HCT116 (cell line): ENCODE data around the gene RAD9A. TPM values are rescaled to one million over a fixed set of nuclear protein-coding genes. Genes with fewer than 3 reads are reported as not detected.

Experiments
- ATAC-seq: fragments of 200-7000 bp; cut with Tn5 transposase; 2 replicates; pipeline ENCODE4 v1.9.1; 2020; ENCODE audit warnings: mild to moderate bottlenecking, moderate library complexity
- BruUV-seq: library from RNA; stranded (reverse); fragments of 400-500 nt; replicated peaks from 2 replicates; lab custom pipeline; 2021; lab: Mats Ljungman, UMichigan
- CTCF ChIA-PET: fragments of 300-600 bp; sonication (Branson Sonifier 250); formaldehyde crosslinking; loops from one replicate; lab custom pipeline; 2021; ENCODE audit warnings: antibody characterized with exemption; lab: Charles Lee
- POLR2A ChIA-PET: fragments of 300-600, 350-600 bp; sonication (Branson Sonifier 250); formaldehyde crosslinking; loops from one replicate; lab custom pipeline; 2021; ENCODE audit warnings: antibody characterized with exemption; lab: Charles Lee
- RAD21 ChIA-PET, 2 experiments: fragments of 300-600 bp; sonication (Branson Sonifier 250); formaldehyde crosslinking; loops; one replicate each; lab custom pipeline; 2023; ENCODE audit warnings: low total read pairs in 2 of 2; ENCODE audit not compliant: uncharacterized antibody in 2 of 2, unreplicated experiment in 2 of 2, low non-redundant PET in 1 of 2; lab: Charles Lee
- DNase-seq: peaks from one replicate; pipeline ENCODE4 v3.0.0-alpha.2; 2010; ENCODE audit warnings: low read depth, low spot score
- H2AFZ ChIP-seq: fragments of 200-600 bp; shearing (Covaris generic), sonication (generic); 2 replicates; pipeline ENCODE4 v1.6.1; 2017; ENCODE audit warnings: low read depth, mixed run types, mixed read lengths, antibody characterized with exemption, low read length; ENCODE audit not compliant: poor library complexity, severe bottlenecking
- H3K27ac ChIP-seq: 2 replicates; pipeline ENCODE4 v1.5.1; 2012; ENCODE audit warnings: low read depth, low read length
- H3K27me3 ChIP-seq: fragments of 200-600 bp; sonication (generic); 2 replicates; pipeline ENCODE4 v1.6.1; 2016; ENCODE audit warnings: mixed run types, low read length, mixed read lengths; ENCODE audit not compliant: insufficient read depth
- H3K36me3 ChIP-seq, 2 experiments: fragments of 200-500 bp in 1 of 2; fragments of 200-600 bp in 1 of 2; sonication (Bioruptor generic) in 1 of 2; sonication (generic) in 1 of 2; 2 replicates each; pipeline versions ENCODE4 v1.5.1 to v1.6.1; 2014 to 2016; ENCODE audit warnings: low read length in 2 of 2, inconsistent platforms in 1 of 2, mixed read lengths in 1 of 2, mixed run types in 1 of 2; ENCODE audit not compliant: insufficient read depth in 2 of 2, control insufficient read depth in 1 of 2
- H3K4me1 ChIP-seq, 2 experiments: fragments of 200-600 bp in 1 of 2; sonication (generic) in 1 of 2; 2 replicates each; pipeline versions ENCODE4 v1.5.1 to v1.6.1; 2012 to 2017; ENCODE audit warnings: low read length in 2 of 2, inconsistent platforms in 1 of 2, mild to moderate bottlenecking in 1 of 2, mixed read lengths in 1 of 2, mixed run types in 1 of 2, moderate library complexity in 1 of 2; ENCODE audit not compliant: insufficient read depth in 2 of 2, control insufficient read depth in 1 of 2
- H3K4me2 ChIP-seq: fragments of 200-600 bp; sonication (generic); 2 replicates; pipeline ENCODE4 v1.6.1; 2017; ENCODE audit warnings: mixed run types, low read length, mixed read lengths
- H3K4me3 ChIP-seq, 2 experiments: fragments of 200-600 bp in 1 of 2; sonication (generic) in 1 of 2; replicated peaks in 1 of 2; 2 replicates each; pipeline ENCODE4 v1.5.1; 2011 to 2016; ENCODE audit warnings: low read length in 2 of 2, control low read depth in 1 of 2, low read depth in 1 of 2, mild to moderate bottlenecking in 1 of 2, mixed read lengths in 1 of 2, mixed run types in 1 of 2
- H3K79me2 ChIP-seq: fragments of 200-600 bp; sonication (generic); 2 replicates; pipeline ENCODE4 v1.6.1; 2017; ENCODE audit warnings: mild to moderate bottlenecking, mixed run types, low read length, moderate library complexity, mixed read lengths; ENCODE audit not compliant: insufficient read depth
- H3K9ac ChIP-seq: fragments of 200-600 bp; sonication (generic); 2 replicates; pipeline ENCODE4 v1.6.1; 2016; ENCODE audit warnings: low read length, mixed read lengths
- H3K9me2 ChIP-seq: fragments of 200-600 bp; sonication (generic), shearing (Covaris generic); 2 replicates; pipeline ENCODE4 v1.6.1; 2017; ENCODE audit warnings: mixed run types, mild to moderate bottlenecking, moderate library complexity; ENCODE audit not compliant: insufficient read depth
- H3K9me3 ChIP-seq, 2 experiments: fragments of 200-500 bp in 1 of 2; fragments of 200-600 bp in 1 of 2; sonication (Bioruptor generic) in 1 of 2; sonication (generic) in 1 of 2; 2 replicates each; pipeline ENCODE4 v1.6.1; 2014 to 2017; ENCODE audit warnings: low read length in 2 of 2, mixed read lengths in 2 of 2, inconsistent platforms in 1 of 2, low read depth in 1 of 2, mild to moderate bottlenecking in 1 of 2, mixed run types in 1 of 2, moderate library complexity in 1 of 2; ENCODE audit not compliant: control insufficient read depth in 1 of 2, insufficient read depth in 1 of 2
- H4K20me1 ChIP-seq: fragments of 200-600 bp; sonication (generic), shearing (Covaris generic); 2 replicates; pipeline ENCODE4 v1.6.1; 2017; ENCODE audit warnings: mixed run types, mild to moderate bottlenecking, moderate library complexity; ENCODE audit not compliant: insufficient read depth
- CBX3 ChIP-seq: IDR thresholded peaks from 2 replicates; pipeline ENCODE4 v1.6.1; 2012; ENCODE audit warnings: low read depth
- CTCF ChIP-seq, 3 experiments: fragments of 200-600 bp in 1 of 3; sonication (generic) in 1 of 3; IDR thresholded peaks in 2 of 3; conservative IDR thresholded peaks in 1 of 3; 2 replicates each; pipeline ENCODE4 v1.5.1; 2012 to 2017; ENCODE audit warnings: low read depth in 2 of 3, low read length in 2 of 3, antibody characterized with exemption in 1 of 3, borderline replicate concordance in 1 of 3, control low read depth in 1 of 3, mild to moderate bottlenecking in 1 of 3, mixed read lengths in 1 of 3, mixed run types in 1 of 3, moderate library complexity in 1 of 3; ENCODE audit not compliant: insufficient read depth in 1 of 3
- EGR1 ChIP-seq: IDR thresholded peaks from 2 replicates; pipeline ENCODE4 v1.6.1; 2012; ENCODE audit warnings: low read depth
- EZH2 ChIP-seq: fragments of 200-600 bp; sonication (generic); IDR thresholded peaks from 2 replicates; pipeline ENCODE4 v1.6.1; 2017; ENCODE audit warnings: antibody characterized with exemption, mixed run types
- FOSL1 ChIP-seq: IDR thresholded peaks from 2 replicates; pipeline ENCODE4 v1.6.1; 2012; ENCODE audit warnings: low read depth
- JUND ChIP-seq: IDR thresholded peaks from 2 replicates; pipeline ENCODE4 v1.6.1; 2012
- MAX ChIP-seq: IDR thresholded peaks from 2 replicates; pipeline ENCODE4 v1.6.1; 2012
- POLR2AphosphoS5 ChIP-seq: IDR thresholded peaks from 2 replicates; pipeline ENCODE4 v1.6.1; 2011; ENCODE audit warnings: mild to moderate bottlenecking, low read depth, low read length, moderate library complexity
- RAD21 ChIP-seq: IDR thresholded peaks from 2 replicates; pipeline ENCODE4 v1.6.1; 2012; ENCODE audit warnings: low read depth, mild to moderate bottlenecking
- SIN3A ChIP-seq: IDR thresholded peaks from 2 replicates; pipeline ENCODE4 v1.6.1; 2012; ENCODE audit warnings: low read depth
- SRF ChIP-seq: IDR thresholded peaks from 2 replicates; pipeline ENCODE4 v1.6.1; 2012; ENCODE audit warnings: low read depth
- YY1 ChIP-seq: IDR thresholded peaks from 2 replicates; pipeline ENCODE4 v1.6.1; 2011; ENCODE audit warnings: low read length, low read depth, moderate library complexity, mild to moderate bottlenecking; ENCODE audit not compliant: insufficient replicate concordance; ENCODE audit errors: extremely low read depth
- ZNF274 ChIP-seq: fragments of 200-500 bp; sonication (Bioruptor generic); IDR thresholded peaks from 2 replicates; pipeline ENCODE4 v1.6.1; 2014; ENCODE audit warnings: mild to moderate bottlenecking, low read depth, low read length, inconsistent platforms
- intact Hi-C: fragments of 100-400 bp; cut with micrococcal nuclease; formaldehyde crosslinking; loops from 2 replicates; pipeline ENCODE4 v1.10.0; 2022
- total RNA-seq: library from RNA; stranded (reverse); gene quantifications from one replicate; pipeline ENCODE4 v1.2.1, GENCODE V29; 2021; ENCODE audit not compliant: unreplicated experiment

The RAD9A gene
- total RNA-seq, 1 experiment from 2014 or later, result 49.8 TPM

DNA sequence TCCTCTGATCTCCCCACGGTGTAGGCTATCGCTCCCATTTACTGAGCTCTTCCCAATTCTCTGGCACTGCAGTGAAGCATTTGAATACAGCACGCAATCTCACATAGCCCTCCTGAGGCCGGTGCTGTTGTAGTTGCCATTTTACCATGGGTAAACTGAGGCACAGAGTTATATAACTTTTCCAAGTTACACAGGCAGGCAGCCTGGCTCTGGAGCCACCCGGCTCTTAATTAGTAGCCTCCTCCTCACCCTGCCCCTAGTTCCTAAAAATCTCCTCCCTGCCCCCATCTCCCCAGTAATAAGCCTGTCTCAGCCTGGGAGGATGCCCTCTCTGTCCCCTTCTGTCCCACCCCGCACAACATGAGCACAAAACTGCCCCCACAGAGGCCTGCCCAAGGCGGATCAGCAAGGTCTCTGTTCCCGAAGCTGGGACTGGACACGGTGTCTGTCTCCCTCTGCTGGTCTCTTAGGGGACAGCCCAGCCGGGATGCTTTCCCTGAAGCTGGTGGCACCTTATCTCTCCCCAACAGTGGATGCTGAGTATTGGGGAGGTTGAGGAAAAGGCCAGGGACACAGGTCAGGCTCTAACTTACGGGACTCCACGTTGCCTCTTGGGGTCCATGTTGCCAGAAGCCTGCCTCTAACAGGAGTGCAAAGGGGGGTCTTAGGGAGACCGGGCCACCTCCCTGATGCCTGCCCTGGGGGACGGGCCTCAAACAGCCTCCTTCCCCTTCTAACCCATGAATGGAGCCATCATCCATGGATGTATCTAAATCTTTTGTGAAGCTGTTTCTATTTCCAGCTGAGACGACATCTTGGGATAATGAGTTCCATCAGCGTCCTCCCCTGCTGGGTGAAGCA is 9.3 kb upstream of the RAD9A start:
- H3K79me2 ChIP-seq, result no peaks in the 10 kb centered on the region
- BruUV-seq, result no TSS peak
- H3K27me3 ChIP-seq, result no peaks in the 10 kb centered on the region
- ChIA-PET RAD21 (interaction anchor here (0.5 to 5.0 kb wide), 18 partner anchors 8 to 121 kb away, joined by 3 to 76 read pairs (median 6); partner anchors contain the start of gene POLD4 (in 2 of the 2)), POLR2A (interaction anchor here (1.2 to 15.1 kb wide), 3 partner anchors 11 to 37 kb away, joined by 3 to 210 read pairs (median 7); partner anchors contain the start of gene POLD4), CTCF (interaction anchor here (0.6 to 15.5 kb wide), 19 partner anchors 9 to 687 kb away, joined by 3 to 456 read pairs (median 4); partner anchors contain the start of genes CLCF1, GRK2, POLD4 and PPP1CA)
- H3K4me3 ChIP-seq, result no peak overlapping the region
- intact Hi-C loops, result loop anchor here (1.0 to 2.0 kb wide), 4 partner anchors 11 to 120 kb away; no protein-coding TSS in a partner anchor
- H3K36me3 ChIP-seq, result no peaks in the 10 kb centered on the region
- DNase-seq, result peak; percentile 69
- no peaks in the 10 kb centered on the region for H3K9me2 ChIP-seq
- H3K27ac ChIP-seq, result no peak overlapping the region
- H3K9ac ChIP-seq, result no peak overlapping the region
- ATAC-seq, result peak; percentile 74
- H2AFZ ChIP-seq, result no peak overlapping the region
- no peaks in the 10 kb centered on the region for H4K20me1 ChIP-seq
- H3K4me2 ChIP-seq, result peak overlapping the region; percentile 23; the same call in 1 of the 2 replicates
- H3K4me1 ChIP-seq, result peaks cover 54 to 64% of the 10 kb centered on the region in 2 experiments
- no peak for TF ChIP-seq EGR1
- no peak for TF ChIP-seq CBX3
- no peak for TF ChIP-seq JUND
- peak; percentile 48 for TF ChIP-seq YY1
- no peak for TF ChIP-seq SIN3A
- TF ChIP-seq MAX, result no peak
- no peak for TF ChIP-seq FOSL1
- TF ChIP-seq EZH2, result no peak
- no peak for TF ChIP-seq SRF
- no peak for TF ChIP-seq ZNF274
- TF ChIP-seq RAD21, result no peak
- TF ChIP-seq CTCF (IDR thresholded peaks at IDR 0.05 in 2 of 3, conservative IDR thresholded peaks at IDR 0.05 in 1 of 3; ENCODE audit: borderline replicate concordance in 1 of 3, insufficient read depth in 1 of 3, low read depth in 2 of 3, low read length in 2 of 3), result peak in 2 of 3 experiments; percentile 98; a peak in 4 of 6 replicates
- peak; percentile 33; the same call in 1 of the 2 replicates for TF ChIP-seq POLR2AphosphoS5
- TF ChIP-seq, all 23 proteins: peak for 3
- H3K9me3 ChIP-seq, result no peaks in the 10 kb centered on the region
